Measurements from ENCODE around the gene EVI2A.

- TF ChIP-seq CTCF (IDR thresholded peaks at IDR 0.05) = no peak
- no peak for TF ChIP-seq POLR2AphosphoS5 (IDR thresholded peaks at IDR 0.05)
- no peak for TF ChIP-seq POLR2A (IDR thresholded peaks at IDR 0.05)
Measured at GRCh38 chr17:31309556-31309955, 11.9 kb downstream of the EVI2A start.

Measured in prostate gland (tissue), 2 donors.